HG03139 (cell line): ENCODE results near the gene RNF224.
"Not testable (repeated sequence)": the region's sequence is repeated elsewhere in the genome, so short reads cannot be mapped to it uniquely, and the experiment has no call there.

Source experiments
- ATAC-seq: cut with Tn5 transposase; IDR thresholded peaks from one replicate; pipeline ENCODE4 v1.9.1; 2021; ENCODE audit not compliant: unreplicated experiment

RNF224 gene

DNA sequence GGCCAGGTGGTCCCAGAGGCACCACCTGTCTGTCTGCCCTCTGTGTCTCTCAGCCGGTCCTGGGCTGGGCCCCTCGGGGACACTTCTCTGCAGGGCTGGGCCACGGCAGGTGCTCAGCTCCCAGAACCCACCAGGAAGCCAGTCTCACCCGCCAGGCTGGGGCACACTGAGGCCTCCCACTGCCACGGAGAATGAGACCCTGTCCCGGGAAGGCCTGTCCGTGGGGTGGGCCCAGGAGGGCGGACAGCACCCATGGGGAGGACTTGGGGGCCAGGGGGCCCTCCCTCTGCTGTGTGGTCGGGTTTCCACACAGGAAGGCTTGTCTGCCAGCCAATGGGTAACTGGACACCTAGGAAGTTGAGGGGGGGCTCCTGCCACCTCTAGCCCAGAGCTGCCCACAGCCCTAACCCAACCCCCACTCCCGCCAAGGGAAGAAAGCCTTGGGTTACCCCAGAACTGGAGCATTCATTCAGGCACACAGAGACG, 9.7 kb downstream of the RNF224 start:
- no peak for ATAC-seq

DNA sequence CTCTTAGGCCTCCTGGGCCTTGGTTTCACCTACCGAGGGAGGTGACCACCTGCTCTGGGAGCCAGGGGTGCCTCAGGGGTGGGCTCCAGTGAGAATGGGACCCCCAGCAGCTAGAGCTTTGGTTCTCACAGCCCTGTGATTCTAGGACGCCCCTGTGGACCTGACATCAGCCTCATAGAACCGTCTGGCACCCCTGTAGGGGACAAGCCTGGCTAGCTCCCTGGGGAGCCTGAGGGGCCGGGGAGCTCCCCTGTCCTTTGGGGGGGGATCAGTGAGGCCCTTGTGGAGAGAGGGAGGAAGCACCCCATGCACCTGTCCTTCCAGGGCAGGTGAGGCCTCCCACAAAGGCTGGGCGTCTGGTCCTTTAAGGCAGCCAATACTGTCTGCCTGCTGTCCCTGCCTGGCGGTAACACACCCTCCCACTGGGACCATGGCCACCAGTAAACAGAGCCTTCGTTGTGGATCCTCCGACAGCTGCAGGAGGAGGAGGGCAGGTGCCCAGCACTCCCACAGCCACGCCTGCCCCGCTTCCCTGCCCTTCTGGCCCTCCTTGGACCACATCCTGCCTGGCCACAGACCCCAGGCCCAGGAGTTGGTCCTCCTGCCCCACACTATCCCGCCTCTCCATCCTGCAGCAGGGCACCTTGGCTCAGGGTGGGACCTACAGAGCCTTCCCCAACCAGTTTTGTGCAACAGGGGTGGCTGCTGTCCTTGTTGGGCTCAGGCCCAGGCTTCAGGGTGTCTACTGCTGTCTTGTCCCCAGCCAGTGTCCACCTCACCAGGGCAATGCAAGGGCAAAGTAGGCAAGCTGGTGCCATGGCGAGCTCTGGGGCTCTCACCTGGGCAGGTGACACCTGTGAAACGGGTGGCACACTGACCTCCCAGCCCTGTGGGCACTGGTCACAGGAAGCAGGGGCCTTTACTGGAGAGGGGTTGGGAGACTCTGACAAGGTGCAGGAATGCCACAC, 10.7 kb downstream of the RNF224 start:
- ATAC-seq = no peak

DNA sequence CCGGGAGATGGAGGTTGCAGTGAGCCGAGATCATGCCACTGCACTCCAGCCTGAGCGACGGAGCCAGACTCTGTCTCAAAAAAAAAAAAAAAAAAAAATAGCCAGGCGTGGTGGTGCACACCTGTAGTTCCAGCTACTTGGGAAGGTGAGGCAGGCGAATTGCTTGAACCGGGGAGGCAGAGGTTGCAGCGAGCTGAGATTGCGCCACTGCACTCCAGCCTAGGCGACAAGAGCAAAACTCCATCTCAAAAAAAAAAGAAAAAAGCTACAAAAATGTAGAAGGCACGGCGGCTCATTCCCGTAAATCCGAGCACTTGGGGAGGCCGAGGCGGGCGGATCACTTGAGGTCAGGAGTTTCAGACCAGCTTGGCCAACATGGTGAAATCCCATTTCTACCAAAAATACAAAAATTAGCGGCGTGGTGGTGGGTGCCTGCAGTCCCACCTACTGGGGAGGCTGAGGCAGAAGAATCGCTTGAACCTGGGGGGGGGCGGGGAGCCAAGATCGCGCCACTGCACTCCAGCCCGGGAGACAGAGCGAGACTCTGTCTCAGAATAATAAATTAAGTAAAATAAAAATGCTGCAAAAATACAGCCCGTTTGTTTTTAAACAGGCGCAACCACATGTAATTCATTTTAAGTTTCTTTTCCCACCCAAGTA, 12.4 kb downstream of the RNF224 start:
- ATAC-seq = not testable (repeated sequence)

DNA sequence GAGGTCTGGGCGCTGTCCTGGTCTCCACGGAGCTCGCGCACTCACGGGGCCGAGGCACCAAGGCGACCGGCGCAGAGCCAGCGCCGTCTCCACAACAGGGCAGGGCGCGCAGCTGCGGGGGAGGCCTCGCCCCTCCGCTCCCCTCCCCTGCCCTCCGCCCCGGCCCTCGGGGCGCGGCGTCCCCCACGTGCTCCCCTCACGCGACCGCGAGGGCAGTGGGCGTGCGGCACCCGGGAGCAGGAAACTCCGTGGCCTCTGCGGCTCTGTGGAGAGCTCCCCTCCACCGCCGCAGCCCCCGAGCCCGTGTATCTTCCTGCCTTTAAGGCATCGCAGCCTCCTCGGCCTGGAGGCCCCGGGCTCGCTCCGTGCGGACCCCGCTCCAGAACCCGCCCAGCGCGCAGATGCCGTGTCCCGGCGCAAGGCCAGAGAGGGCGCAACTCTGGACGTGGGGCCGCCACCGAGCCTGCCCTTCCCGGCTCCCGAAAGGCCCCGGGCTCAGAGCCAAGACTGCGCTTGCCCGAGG, 13.1 kb downstream of the RNF224 start:
- ATAC-seq = peak; percentile 23

DNA sequence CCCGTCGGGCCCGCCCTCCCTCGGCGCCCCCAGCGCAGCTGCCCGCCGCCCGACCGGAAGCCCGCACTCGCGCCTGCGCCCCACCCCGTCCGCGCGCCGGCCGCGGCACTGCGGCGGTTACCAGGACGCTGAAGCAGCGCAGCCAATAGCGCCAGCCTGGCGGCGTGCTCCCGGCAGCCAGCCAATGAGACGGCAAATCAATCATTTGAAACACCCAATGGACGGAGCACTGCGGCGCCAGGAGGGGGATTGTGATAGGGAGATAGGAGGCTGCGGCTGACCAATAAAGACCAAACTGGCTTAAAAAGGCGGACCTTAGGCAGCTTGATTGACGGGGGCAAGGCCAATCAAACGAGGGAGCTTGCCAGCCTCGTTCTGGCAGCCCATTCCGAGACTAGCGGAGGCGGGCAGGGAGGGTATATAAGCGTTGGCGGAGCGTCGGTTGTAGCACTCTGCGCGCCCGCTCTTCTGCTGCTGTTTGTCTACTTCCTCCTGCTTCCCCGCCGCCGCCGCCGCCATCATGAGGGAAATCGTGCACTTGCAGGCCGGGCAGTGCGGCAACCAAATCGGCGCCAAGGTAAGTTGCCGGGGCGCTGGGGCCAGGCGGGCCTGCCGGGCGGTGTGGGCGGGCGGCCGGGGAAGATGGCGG, 13.7 kb downstream of the RNF224 start, which contains the start of gene TUBB4B:
Gene TUBB4B, plus strand, starts transcription at position 447 of the 649 bp plus-strand sequence. Its CDS starts 74 bp downstream, at position 521.
- peak; percentile 58 for ATAC-seq

DNA sequence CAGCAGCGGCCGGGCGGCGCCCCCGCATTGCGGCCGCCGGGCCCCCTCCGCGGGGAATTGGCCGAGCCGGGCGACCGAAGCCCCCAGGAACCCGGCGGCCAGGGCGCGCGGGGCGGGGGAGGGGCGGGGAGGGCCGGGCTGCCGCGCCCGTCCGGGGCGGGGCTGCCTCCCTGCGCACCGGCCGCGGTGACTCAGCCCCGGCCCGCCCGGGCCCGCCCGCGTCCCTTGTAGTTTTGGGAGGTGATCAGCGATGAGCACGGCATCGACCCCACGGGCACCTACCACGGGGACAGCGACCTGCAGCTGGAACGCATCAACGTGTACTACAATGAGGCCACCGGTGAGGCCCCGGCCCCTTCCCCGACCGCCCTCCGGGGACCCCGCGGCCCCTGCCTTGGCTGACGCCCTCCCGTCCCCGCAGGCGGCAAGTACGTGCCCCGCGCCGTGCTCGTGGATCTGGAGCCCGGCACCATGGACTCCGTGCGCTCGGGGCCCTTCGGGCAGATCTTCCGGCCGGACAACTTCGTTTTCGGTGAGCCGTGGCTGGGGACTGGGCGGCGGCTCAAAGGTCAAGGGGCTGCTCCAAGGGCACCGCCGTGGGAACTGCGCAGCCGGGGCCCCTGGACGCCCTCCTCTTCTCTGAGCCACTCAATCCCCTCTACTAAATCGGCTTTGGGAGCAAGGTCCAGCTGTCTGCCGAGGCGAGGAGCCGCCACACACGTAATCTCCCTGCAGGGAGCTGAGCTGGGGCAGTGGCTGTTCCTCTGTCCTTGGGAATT, 14.4 kb downstream of the RNF224 start:
- no peak for ATAC-seq

DNA sequence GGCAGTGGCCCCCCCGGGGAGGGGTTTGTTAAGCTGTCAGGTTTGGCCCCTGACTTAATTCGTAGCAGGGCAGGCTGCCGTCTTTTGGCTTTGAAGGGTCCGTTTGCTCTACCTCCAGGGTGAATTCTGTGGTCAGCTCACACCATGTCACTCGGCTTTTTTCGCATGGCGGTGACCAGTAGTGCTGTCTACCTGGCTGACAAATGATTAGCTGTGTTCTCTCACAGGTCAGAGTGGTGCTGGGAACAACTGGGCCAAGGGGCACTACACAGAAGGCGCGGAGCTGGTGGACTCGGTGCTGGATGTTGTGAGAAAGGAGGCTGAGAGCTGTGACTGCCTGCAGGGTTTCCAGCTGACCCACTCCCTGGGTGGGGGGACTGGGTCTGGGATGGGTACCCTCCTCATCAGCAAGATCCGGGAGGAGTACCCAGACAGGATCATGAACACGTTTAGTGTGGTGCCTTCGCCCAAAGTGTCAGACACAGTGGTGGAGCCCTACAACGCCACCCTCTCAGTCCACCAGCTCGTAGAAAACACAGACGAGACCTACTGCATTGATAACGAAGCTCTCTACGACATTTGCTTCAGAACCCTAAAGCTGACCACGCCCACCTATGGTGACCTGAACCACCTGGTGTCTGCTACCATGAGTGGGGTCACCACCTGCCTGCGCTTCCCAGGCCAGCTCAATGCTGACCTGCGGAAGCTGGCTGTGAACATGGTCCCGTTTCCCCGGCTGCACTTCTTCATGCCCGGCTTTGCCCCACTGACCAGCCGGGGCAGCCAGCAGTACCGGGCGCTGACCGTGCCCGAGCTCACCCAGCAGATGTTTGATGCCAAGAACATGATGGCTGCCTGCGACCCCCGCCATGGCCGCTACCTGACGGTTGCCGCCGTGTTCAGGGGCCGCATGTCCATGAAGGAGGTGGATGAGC, 15.2 kb downstream of the RNF224 start:
- ATAC-seq = no peak

DNA sequence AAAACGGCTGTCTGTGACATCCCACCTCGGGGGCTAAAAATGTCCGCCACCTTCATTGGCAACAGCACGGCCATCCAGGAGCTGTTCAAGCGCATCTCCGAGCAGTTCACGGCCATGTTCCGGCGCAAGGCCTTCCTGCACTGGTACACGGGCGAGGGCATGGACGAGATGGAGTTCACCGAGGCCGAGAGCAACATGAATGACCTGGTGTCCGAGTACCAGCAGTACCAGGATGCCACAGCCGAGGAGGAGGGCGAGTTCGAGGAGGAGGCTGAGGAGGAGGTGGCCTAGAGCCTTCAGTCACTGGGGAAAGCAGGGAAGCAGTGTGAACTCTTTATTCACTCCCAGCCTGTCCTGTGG, 15.9 kb downstream of the RNF224 start:
- not testable (repeated sequence) for ATAC-seq

DNA sequence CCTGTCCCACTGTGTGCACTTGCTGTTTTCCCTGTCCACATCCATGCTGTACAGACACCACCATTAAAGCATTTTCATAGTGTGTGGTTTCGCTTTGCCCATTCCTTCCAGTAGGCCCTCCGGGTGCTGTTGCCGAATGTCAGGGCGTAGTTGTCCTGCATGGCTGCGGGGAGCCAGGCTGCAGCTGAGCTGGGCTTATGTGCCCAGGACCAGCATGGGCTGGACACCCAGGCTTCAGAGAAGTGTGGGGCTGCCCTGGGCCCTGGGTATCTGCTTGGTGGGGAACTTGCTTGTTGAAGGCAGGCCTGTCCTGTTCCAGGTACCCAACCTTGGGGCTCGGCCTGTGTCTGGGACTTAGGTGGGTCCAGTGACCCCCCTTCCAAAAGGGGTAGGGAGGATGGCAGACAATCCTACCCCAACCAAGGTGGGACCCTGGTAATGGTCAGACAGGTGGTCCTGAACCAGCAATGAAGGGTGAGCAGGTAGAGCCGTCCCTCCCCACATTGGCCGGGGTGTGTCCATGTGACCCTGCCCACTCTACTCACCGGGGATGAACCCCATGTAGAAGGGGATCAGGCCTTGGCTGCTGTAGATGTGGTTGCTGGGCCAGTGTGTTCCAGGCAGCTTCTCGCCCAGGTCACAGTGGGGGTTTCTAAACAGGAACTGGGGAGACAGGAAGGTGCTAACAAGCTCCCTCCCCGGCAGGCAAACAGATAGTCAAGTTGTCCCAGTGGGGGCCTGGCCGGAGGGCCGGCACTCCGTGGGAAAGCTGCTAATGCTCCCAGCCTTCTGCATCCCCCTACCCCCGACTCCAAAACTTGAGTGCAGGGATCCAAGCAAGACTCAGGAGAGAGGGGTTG, 16.6 kb downstream of the RNF224 start:
- no peak for ATAC-seq

DNA sequence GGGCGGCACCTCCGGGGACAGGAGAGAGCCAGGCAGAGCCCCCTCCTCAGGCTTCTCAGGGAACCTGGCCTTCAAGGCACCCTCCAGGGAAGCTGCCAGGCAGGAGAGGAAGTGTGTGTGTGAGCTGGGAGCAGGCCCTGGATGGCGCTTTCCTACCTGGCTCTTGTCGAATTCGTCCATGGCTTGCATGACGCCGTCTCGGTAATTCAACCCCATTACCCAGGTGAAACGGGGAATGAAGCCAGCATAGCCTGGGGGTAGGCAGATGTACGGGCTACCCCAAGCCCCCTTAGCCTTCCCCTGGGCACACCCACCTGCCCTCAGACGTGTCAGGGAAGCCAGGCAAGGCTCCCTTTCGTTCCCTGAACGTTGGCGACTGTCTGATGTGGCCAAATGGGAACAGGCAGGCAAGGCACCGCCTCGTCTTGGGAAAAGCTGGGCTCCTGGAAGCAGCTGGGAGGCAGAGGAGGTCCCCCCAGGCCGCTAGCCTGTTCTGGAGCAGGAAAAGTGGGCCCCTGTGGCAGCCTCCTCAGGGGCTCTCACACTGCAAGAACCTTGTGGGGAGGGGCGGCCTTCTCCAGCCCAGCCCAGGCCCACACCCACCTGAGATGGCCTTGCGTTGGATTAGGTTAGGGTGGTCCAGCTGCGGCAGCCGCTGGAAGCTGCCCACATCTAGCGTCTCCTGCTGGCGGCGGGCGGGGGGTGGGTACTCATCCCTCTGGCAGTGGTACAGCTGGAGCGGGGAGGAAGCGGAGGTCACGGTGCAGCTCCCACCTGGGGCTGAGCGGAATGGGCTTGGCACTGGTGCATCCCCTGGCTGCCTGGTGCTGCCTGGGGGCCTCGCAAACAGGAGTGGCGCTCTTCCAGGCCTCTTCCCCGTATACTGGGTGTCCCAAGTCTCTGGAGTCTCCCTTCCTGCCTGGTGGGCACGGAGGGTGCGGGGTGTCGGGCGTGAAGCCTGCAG, 17.5 kb downstream of the RNF224 start:
- ATAC-seq = no peak

DNA sequence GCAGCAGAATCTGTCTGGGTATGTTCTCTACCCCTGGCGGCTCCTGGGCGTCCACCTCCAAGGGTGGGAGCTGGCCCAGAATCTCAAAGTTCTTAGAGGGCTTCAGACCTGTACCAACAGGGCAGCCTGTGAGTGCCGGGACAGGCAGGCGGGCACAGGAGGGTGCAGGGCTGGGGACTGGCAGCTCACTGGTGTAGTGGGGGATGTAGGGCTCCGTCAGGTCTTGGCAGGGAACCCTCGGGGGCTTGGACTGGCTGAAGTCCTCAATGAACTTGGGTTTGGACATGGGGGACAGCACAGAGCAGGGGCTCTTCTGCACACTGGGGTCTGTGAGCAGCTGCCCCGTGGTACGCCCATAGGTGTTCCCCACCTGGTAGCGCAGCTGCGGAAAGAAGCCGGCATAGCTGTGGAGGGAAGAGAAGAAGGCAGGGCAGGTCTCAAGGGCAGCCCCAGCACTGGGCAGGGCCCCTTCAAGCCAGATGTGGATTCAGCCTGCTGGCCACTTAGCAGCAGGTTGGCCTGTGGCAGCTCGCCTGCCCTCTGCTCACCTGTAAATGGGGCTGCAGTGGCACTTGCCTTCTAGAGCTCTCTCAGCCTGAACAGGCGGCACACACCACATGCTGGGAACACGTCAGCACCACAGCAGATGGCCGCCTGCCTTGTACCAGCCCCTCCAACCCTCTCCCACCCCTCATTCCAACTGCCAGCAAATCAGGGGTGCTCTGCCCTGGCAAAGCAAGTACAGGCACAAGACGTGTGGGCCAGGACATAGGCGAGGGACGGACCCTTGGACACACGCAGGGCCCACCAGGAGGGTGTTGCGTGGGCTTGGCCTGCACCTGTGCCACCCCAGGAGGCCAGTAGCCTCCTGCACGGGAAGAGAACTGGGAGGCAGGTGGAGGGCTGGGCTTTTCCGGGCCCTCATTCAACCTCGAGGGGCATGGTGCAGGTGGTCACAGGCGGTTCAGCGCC, 18.4 kb downstream of the RNF224 start:
- no peak for ATAC-seq

DNA sequence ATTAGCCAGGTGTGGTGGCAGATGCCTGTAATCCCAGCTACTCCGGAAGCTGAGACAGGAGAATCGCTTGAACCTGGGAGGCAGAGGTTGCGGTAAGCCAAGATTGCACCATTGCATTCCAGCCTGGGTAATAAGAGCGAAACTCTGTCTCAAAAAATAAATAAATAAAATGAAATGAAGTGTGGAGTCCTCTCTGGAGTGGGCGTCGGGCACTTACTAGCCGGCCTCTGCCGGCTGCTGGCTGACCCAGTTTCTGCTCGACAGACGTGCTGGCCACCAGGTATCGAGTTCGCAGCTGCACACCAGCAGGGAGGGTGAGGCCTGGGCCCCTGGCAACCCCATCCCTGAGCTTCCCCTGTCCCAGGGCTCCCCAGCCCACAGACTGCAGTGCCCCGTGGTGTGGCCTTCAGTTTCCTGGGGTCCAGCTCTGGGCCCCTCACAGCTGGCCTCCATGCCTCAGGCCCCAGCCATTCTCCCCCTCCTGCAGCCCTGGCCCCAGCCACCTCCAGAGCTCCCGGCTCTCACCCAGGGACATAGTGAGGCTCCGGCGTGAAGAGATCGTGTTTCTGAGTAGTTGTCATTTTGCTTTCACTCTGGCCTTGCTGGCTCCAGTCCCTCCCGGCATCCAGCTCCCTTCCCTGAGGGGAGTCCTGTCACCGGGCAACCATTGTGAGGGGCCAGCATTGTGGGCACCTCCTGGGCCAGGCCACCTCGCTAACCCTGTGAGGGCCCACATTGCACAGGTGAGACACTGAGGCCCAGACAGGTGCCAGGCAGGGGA, 20.0 kb downstream of the RNF224 start:
- no peak for ATAC-seq

DNA sequence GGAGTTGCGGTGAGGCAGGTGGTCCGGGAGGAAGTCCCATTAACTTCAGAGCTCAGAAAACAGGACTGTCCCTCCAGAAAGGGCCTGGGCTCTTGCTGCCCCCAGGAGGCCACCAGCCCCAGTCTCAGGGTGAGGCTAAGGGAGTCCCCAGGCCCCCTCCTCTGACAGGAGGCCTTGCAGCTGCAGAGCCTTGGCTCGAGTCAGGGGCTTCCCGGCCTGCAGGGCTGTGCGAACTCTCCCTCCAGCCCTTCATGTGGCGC, 20.5 kb downstream of the RNF224 start:
- ATAC-seq = no peak

DNA sequence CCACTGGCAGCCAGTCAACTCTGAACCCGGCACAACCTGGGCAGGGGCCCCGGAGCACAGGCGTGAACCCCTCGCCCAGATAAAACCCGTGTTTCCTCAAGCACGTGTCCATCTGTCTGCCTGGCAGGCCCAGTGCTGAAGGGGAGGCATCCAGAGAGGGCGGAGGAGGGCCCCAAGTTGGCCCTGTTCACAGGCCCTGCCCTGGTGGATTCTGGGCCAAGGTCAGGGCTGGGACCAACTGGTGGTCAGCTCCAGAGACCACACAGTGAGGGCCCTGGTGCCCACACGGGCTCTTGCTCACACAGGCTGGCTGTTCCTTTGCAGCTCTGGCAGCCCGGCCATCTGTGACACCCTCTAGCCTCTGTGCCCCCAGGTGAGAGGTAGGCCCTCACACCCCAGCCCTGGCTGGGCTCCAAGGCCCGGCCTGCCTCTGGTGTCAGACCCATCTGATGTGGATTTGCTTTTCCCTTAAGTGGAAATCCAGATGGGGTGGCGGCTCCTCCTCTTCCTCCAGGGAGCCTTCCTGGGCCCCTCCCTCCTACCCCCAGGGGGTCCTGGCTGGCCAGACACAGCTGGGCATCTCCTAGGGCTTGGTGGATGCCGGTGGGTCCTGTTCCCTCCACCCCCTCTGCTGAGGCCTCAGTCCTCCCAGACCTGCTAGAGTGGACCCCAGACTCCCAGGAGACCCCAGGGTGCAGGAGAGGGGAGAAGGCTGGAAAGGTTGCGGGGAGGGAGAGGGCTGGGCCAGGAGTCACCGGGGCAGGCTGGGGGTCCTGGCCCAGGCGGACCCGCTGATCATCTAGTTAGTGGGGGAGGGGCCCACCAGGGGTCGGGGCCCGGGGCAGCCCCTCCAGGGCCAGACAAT, 23.3 kb downstream of the RNF224 start:
- ATAC-seq = no peak

DNA sequence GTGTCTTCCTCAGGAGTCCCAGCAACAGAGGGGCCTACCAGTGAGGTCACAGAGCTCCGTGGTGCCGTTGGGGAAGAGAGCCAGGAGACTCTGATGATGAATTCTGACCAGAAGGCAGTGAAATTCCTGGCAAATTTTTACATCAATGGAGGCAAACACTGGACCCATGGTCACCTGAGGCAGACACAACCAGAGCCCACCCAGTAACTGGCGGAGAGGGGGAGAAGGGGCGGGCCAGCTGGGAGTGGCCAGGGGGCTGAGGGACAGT, 23.8 kb downstream of the RNF224 start, which contains the start of gene STPG3:
Gene STPG3, plus strand, starts transcription at position 93 of the 268 bp plus-strand sequence. Its CDS starts 1 bp downstream, at position 94.
- ATAC-seq = no peak
